ENCODE data around the gene HIBADH. TPM values are rescaled to one million over a fixed set of nuclear protein-coding genes. Genes with fewer than 3 reads are reported as not detected.

The HIBADH gene
- total and polyA plus RNA-seq, 2 of the 4 experiments (the other 2 are of a cell fraction): 36.6 to 52.5 TPM

GRCh38 chr7:27551803-27552400 lies 110.8 kb downstream of the HIBADH start:
- Histone ChIP-seq H3K4me2 (ENCODE audit: low read depth, low read length) (no peak overlapping the region), H3K4me1 (ENCODE audit: control insufficient read depth, insufficient read depth, low read length) (no peaks in the 10 kb centered on the region), H4K20me1 (ENCODE audit: insufficient read depth, low read length) (no peaks in the 10 kb centered on the region), H3K36me3 (ENCODE audit: control insufficient read depth, insufficient read depth, low read length) (no peaks in the 10 kb centered on the region), H2AK5ac (ENCODE audit: low read depth, low read length) (no peak overlapping the region), H2BK120ac (ENCODE audit: low read depth, low read length) (no peak overlapping the region), H3K9me1 (ENCODE audit: insufficient read depth, low read length) (no peaks in the 10 kb centered on the region), H4K8ac (ENCODE audit: low read depth in 2 of 2, low read length in 2 of 2) (no peak overlapping the region), H3K56ac (ENCODE audit: extremely low read depth, insufficient read depth, low read length) (no peak overlapping the region), H3K14ac (replicated peaks; ENCODE audit: low read depth, low read length) (no peak overlapping the region), H3K23ac (ENCODE audit: low read depth, low read length) (no peak overlapping the region), H3K27ac (ENCODE audit: insufficient read depth, low read length) (no peak overlapping the region), H3K18ac (ENCODE audit: low read depth, low read length) (no peak overlapping the region), H3K27me3 (ENCODE audit: control insufficient read depth, insufficient read depth, low read length) (no peaks in the 10 kb centered on the region), H3K9me3 (ENCODE audit: control insufficient read depth, insufficient read depth, low read length) (no peaks in the 10 kb centered on the region), H4K91ac (ENCODE audit: insufficient read depth, low read depth, low read length) (no peak overlapping the region), H2BK15ac (ENCODE audit: low read depth, low read length) (no peak overlapping the region), H3K9ac (ENCODE audit: low read depth, low read length) (no peak overlapping the region), H2AFZ (replicated peaks; ENCODE audit: low read length, poor library complexity) (no peak overlapping the region), H2BK5ac (ENCODE audit: low read depth, low read length, poor library complexity, severe bottlenecking) (no peak overlapping the region), H3K4ac (ENCODE audit: low read depth, low read length) (no peak overlapping the region), H3K4me3 (ENCODE audit: insufficient read depth, low read depth, low read length) (no peak overlapping the region), H2AK9ac (replicated peaks; ENCODE audit: low read depth, low read length, poor library complexity) (no peak overlapping the region), H2BK20ac (ENCODE audit: low read depth, low read length) (no peak overlapping the region), H3K79me1 (ENCODE audit: low read depth in 1 of 2, low read length in 2 of 2) (no peaks in the 10 kb centered on the region), H4K5ac (ENCODE audit: low read depth, low read length) (no peak overlapping the region)
- BruUV-seq (replicated peaks): no TSS peak
- dilution Hi-C loops (cut with HindIII; ENCODE audit: low sequenced_read_pairs, unreplicated experiment) (no loop called here), in situ Hi-C loops (cut with MboI; ENCODE audit: low sequenced_read_pairs) (no loop called here), intact Hi-C loops (cut with micrococcal nuclease) (no loop called here)
- DNase-seq (no peak), ATAC-seq (ENCODE audit: low read depth) (no peak)
- CTCF ChIA-PET: interaction anchor here (1.6 kb wide), 1 partner anchor 22 kb away, joined by 4 read pairs; no protein-coding TSS in a partner anchor
- TF ChIP-seq SMC3 (IDR thresholded peaks at IDR 0.05; ENCODE audit: low read depth, low read length) (no peak), RCOR1 (IDR thresholded peaks at IDR 0.05; ENCODE audit: insufficient replicate concordance, low read length) (no peak), BHLHE40 (IDR thresholded peaks at IDR 0.05; ENCODE audit: low read depth, low read length) (no peak), FOS (IDR thresholded peaks at IDR 0.05; ENCODE audit: low read depth, low read length) (no peak), RAD21 (IDR thresholded peaks at IDR 0.05; ENCODE audit: low read length) (no peak), MAZ (IDR thresholded peaks at IDR 0.05; ENCODE audit: borderline replicate concordance, low read depth, low read length) (no peak), CEBPB (IDR thresholded peaks at IDR 0.05; ENCODE audit: low read depth, low read length) (no peak), NFE2L2 (IDR thresholded peaks at IDR 0.05; ENCODE audit: low read depth, low read length) (no peak), MXI1 (IDR thresholded peaks at IDR 0.05; ENCODE audit: borderline replicate concordance, low read depth, low read length) (no peak), POLR2A (IDR thresholded peaks at IDR 0.05; ENCODE audit: low read depth, low read length) (no peak), RFX5 (IDR thresholded peaks at IDR 0.05; ENCODE audit: low read depth, low read length) (no peak), CHD1 (IDR thresholded peaks at IDR 0.05; ENCODE audit: low read depth, low read length) (no peak), MAFK (IDR thresholded peaks at IDR 0.05; ENCODE audit: low read depth, low read length) (no peak)
- TF ChIP-seq, protein P1, sequence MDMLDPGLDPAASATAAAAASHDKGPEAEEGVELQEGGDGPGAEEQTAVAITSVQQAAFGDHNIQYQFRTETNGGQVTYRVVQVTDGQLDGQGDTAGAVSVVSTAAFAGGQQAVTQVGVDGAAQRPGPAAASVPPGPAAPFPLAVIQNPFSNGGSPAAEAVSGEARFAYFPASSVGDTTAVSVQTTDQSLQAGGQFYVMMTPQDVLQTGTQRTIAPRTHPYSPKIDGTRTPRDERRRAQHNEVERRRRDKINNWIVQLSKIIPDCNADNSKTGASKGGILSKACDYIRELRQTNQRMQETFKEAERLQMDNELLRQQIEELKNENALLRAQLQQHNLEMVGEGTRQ (IDR thresholded peaks at IDR 0.05; ENCODE audit: low read depth, low read length): no peak
- TF ChIP-seq, protein P2, sequence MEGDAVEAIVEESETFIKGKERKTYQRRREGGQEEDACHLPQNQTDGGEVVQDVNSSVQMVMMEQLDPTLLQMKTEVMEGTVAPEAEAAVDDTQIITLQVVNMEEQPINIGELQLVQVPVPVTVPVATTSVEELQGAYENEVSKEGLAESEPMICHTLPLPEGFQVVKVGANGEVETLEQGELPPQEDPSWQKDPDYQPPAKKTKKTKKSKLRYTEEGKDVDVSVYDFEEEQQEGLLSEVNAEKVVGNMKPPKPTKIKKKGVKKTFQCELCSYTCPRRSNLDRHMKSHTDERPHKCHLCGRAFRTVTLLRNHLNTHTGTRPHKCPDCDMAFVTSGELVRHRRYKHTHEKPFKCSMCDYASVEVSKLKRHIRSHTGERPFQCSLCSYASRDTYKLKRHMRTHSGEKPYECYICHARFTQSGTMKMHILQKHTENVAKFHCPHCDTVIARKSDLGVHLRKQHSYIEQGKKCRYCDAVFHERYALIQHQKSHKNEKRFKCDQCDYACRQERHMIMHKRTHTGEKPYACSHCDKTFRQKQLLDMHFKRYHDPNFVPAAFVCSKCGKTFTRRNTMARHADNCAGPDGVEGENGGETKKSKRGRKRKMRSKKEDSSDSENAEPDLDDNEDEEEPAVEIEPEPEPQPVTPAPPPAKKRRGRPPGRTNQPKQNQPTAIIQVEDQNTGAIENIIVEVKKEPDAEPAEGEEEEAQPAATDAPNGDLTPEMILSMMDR (conservative IDR thresholded peaks at IDR 0.05; ENCODE audit: low read depth, low read length): no peak
- TF ChIP-seq, protein P3, sequence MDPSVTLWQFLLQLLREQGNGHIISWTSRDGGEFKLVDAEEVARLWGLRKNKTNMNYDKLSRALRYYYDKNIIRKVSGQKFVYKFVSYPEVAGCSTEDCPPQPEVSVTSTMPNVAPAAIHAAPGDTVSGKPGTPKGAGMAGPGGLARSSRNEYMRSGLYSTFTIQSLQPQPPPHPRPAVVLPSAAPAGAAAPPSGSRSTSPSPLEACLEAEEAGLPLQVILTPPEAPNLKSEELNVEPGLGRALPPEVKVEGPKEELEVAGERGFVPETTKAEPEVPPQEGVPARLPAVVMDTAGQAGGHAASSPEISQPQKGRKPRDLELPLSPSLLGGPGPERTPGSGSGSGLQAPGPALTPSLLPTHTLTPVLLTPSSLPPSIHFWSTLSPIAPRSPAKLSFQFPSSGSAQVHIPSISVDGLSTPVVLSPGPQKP (IDR thresholded peaks at IDR 0.05; ENCODE audit: borderline replicate concordance, low read depth, low read length): no peak
- WGBS, 2 experiments (ENCODE audit: extremely low coverage in 2 of 2, insufficient read length in 1 of 2): 100% methylated on average over 3 of the region's 8 CpGs; no CpG with 5 or more reads in 1 of the 2 experiments
- POLR2A ChIA-PET (ENCODE audit: unreplicated experiment): no interaction called here

Data from IMR-90 (cell line).